ENCODE measurements around the gene RC3H2.
"Not testable (repeated sequence)": the region's sequence is repeated elsewhere in the genome, so short reads cannot be mapped to it uniquely, and the experiment has no call there.

The RC3H2 gene

GRCh38 chr9:122816163-122816867 lies 88.8 kb downstream of the RC3H2 start:
- Mint-ChIP-seq H3K27ac (peak overlapping the region; percentile 86), H3K4me3 (peak overlapping the region; percentile 60), H3K36me3 (ENCODE audit: low read depth) (peaks cover 20% of the 10 kb centered on the region), H3K4me1 (ENCODE audit: low read depth) (peaks cover 29% of the 10 kb centered on the region), H3K9me3 (no peaks in the 10 kb centered on the region), H3K27me3 (ENCODE audit: low read depth) (no peaks in the 10 kb centered on the region)

- Mint-ChIP-seq H3K36me3 (ENCODE audit: low read depth) (peaks cover 17% of the 10 kb centered on the region), H3K4me3 (peak overlapping the region; percentile 60), H3K27me3 (ENCODE audit: low read depth) (no peaks in the 10 kb centered on the region), H3K4me1 (ENCODE audit: low read depth) (peaks cover 26% of the 10 kb centered on the region), H3K27ac (peak overlapping the region; percentile 86), H3K9me3 (no peaks in the 10 kb centered on the region)
Observed at GRCh38 chr9:122815544-122815943, 89.6 kb downstream of the RC3H2 start.

GRCh38 chr9:122814545-122814944 lies 90.6 kb downstream of the RC3H2 start:
- Mint-ChIP-seq H3K27me3 (ENCODE audit: low read depth) (no peaks in the 10 kb centered on the region), H3K27ac (no peak overlapping the region), H3K36me3 (ENCODE audit: low read depth) (peaks cover 7% of the 10 kb centered on the region), H3K4me3 (no peak overlapping the region), H3K9me3 (no peaks in the 10 kb centered on the region), H3K4me1 (ENCODE audit: low read depth) (peaks cover 18% of the 10 kb centered on the region)

- Mint-ChIP-seq H3K27me3 (ENCODE audit: low read depth) (no peaks in the 10 kb centered on the region), H3K27ac (no peak overlapping the region), H3K9me3 (no peaks in the 10 kb centered on the region), H3K4me3 (no peak overlapping the region), H3K4me1 (ENCODE audit: low read depth) (peaks cover 24% of the 10 kb centered on the region), H3K36me3 (ENCODE audit: low read depth) (peaks cover 7% of the 10 kb centered on the region)
Observed at GRCh38 chr9:122812736-122813135, 92.4 kb downstream of the RC3H2 start.

- Mint-ChIP-seq H3K27ac (no peak overlapping the region), H3K36me3 (ENCODE audit: low read depth) (peaks cover 1% of the 10 kb centered on the region), H3K4me1 (ENCODE audit: low read depth) (peaks cover 15% of the 10 kb centered on the region), H3K27me3 (ENCODE audit: low read depth) (no peaks in the 10 kb centered on the region), H3K4me3 (no peak overlapping the region), H3K9me3 (no peaks in the 10 kb centered on the region)
Observed at GRCh38 chr9:122810306-122810946, 94.7 kb downstream of the RC3H2 start.

- H3K36me3 Mint-ChIP-seq (ENCODE audit: low read depth); H3K4me3 Mint-ChIP-seq; H3K27ac Mint-ChIP-seq; H3K9me3 Mint-ChIP-seq; H3K27me3 Mint-ChIP-seq (ENCODE audit: low read depth): not testable (repeated sequence)
- peaks cover 14% of the 10 kb centered on the region for H3K4me1 Mint-ChIP-seq (ENCODE audit: low read depth)
Observed at GRCh38 chr9:122809261-122809660, 95.9 kb downstream of the RC3H2 start.

- Mint-ChIP-seq H3K4me1 (ENCODE audit: low read depth) (peaks cover 14% of the 10 kb centered on the region), H3K4me3 (no peak overlapping the region), H3K9me3 (no peaks in the 10 kb centered on the region), H3K36me3 (ENCODE audit: low read depth) (no peaks in the 10 kb centered on the region), H3K27me3 (ENCODE audit: low read depth) (no peaks in the 10 kb centered on the region), H3K27ac (no peak overlapping the region)
Observed at GRCh38 chr9:122808141-122808540, 97.0 kb downstream of the RC3H2 start.

GRCh38 chr9:122807271-122807900 lies 97.8 kb downstream of the RC3H2 start:
- Mint-ChIP-seq H3K4me1 (ENCODE audit: low read depth) (peaks cover 14% of the 10 kb centered on the region), H3K27me3 (ENCODE audit: low read depth) (no peaks in the 10 kb centered on the region), H3K36me3 (ENCODE audit: low read depth) (no peaks in the 10 kb centered on the region), H3K4me3 (no peak overlapping the region), H3K9me3 (no peaks in the 10 kb centered on the region), H3K27ac (no peak overlapping the region)

- Mint-ChIP-seq H3K27ac (no peak overlapping the region), H3K9me3 (no peaks in the 10 kb centered on the region), H3K4me3 (no peak overlapping the region), H3K4me1 (ENCODE audit: low read depth) (peaks cover 14% of the 10 kb centered on the region), H3K36me3 (ENCODE audit: low read depth) (no peaks in the 10 kb centered on the region), H3K27me3 (ENCODE audit: low read depth) (no peaks in the 10 kb centered on the region)
Observed at GRCh38 chr9:122806661-122807060, 98.5 kb downstream of the RC3H2 start.

GRCh38 chr9:122800066-122801060 lies 104.8 kb downstream of the RC3H2 start, which contains the start of gene OR1K1:
TSS of gene OR1K1 (plus strand) at chr9:122800123. CDS start at chr9:122800123, 0 bp downstream.
- no peaks in the 10 kb centered on the region for H3K4me1 Mint-ChIP-seq (ENCODE audit: low read depth)
- H3K4me3 Mint-ChIP-seq: no peak within 1 kb of the TSS
- H3K27me3 Mint-ChIP-seq (ENCODE audit: low read depth): no peaks in the 10 kb centered on the region
- H3K9me3 Mint-ChIP-seq: no peaks in the 10 kb centered on the region
- H3K36me3 Mint-ChIP-seq (ENCODE audit: low read depth): no peaks in the 10 kb centered on the region
- no peak within 1 kb of the TSS for H3K27ac Mint-ChIP-seq

GRCh38 chr9:122797316-122798063 lies 107.7 kb downstream of the RC3H2 start:
- Mint-ChIP-seq H3K27ac (no peak overlapping the region), H3K4me3 (no peak overlapping the region), H3K36me3 (ENCODE audit: low read depth) (no peaks in the 10 kb centered on the region), H3K9me3 (no peaks in the 10 kb centered on the region), H3K4me1 (ENCODE audit: low read depth) (no peaks in the 10 kb centered on the region), H3K27me3 (ENCODE audit: low read depth) (no peaks in the 10 kb centered on the region)
